ENCODE measurements around the gene OR1J1. TPM values are rescaled to one million over a fixed set of nuclear protein-coding genes. Genes with fewer than 3 reads are reported as not detected.

Gene OR1J1
- not detected for polyA plus RNA-seq

- Mint-ChIP-seq H3K9me3 (no peaks in the 10 kb centered on the region), H3K27ac (peak within 1 kb of the TSS in 1 of 6 donors; percentile 3), H3K4me3 (no peak within 1 kb of the TSS), H3K4me1 (no peaks in the 10 kb centered on the region), H3K36me3 (no peaks in the 10 kb centered on the region), H3K27me3 (ENCODE audit: low read depth in 3 of 3) (peaks cover 3 to 6% (median 4%) of the 10 kb centered on the region in 3 donors)
- DNase-seq = no peak
Observed at GRCh38 chr9:122477826-122478225, at the start of gene OR1J1. Gene OR1J1 (minus strand): TSS chr9:122477926. CDS start chr9:122477926, 0 bp downstream.

GRCh38 chr9:122527193-122527592 lies 49.5 kb upstream of the OR1J1 start, which contains the start of gene OR1N1:
Gene OR1N1 (minus strand): TSS chr9:122527293. CDS start chr9:122527293, 0 bp downstream.
- Mint-ChIP-seq H3K9me3 (no peaks in the 10 kb centered on the region), H3K36me3 (no peaks in the 10 kb centered on the region), H3K27me3 (ENCODE audit: low read depth in 3 of 3) (peaks cover 0 to 9% (median 2%) of the 10 kb centered on the region in 3 donors), H3K27ac (no peak within 1 kb of the TSS), H3K4me1 (no peaks in the 10 kb centered on the region), H3K4me3 (no peak within 1 kb of the TSS)
- no peak for DNase-seq

GRCh38 chr9:122526602-122527001 lies 48.9 kb upstream of the OR1J1 start:
- H3K9me3 Mint-ChIP-seq = no peaks in the 10 kb centered on the region
- no peak overlapping the region for H3K4me3 Mint-ChIP-seq
- DNase-seq = no peak
- no peak overlapping the region for H3K27ac Mint-ChIP-seq
- no peaks in the 10 kb centered on the region for H3K36me3 Mint-ChIP-seq
- H3K27me3 Mint-ChIP-seq (ENCODE audit: low read depth in 3 of 3) = peaks cover 0 to 9% (median 2%) of the 10 kb centered on the region in 3 donors
- H3K4me1 Mint-ChIP-seq = no peaks in the 10 kb centered on the region

DNA sequence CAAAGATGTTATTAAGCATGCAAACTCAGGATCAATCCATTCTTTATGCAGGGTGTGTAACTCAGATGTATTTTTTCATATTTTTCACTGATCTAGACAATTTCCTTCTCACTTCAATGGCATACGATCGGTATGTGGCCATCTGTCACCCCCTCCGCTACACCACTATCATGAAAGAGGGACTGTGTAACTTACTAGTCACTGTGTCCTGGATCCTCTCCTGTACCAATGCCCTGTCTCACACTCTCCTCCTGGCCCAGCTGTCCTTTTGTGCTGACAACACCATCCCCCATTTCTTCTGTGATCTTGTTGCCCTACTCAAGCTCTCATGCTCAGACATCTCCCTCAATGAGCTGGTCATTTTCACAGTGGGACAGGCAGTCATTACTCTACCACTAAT lies 41.6 kb upstream of the OR1J1 start:
- Mint-ChIP-seq H3K27ac (no peak overlapping the region), H3K36me3 (no peaks in the 10 kb centered on the region), H3K27me3 (ENCODE audit: low read depth in 3 of 3) (peaks cover 2 to 7% (median 2%) of the 10 kb centered on the region in 3 donors), H3K4me1 (no peaks in the 10 kb centered on the region), H3K4me3 (no peak overlapping the region), H3K9me3 (no peaks in the 10 kb centered on the region)
- DNase-seq = no peak

GRCh38 chr9:122518841-122519240 lies 41.1 kb upstream of the OR1J1 start, which contains the start of gene OR1J4:
Gene OR1J4 (plus strand): TSS chr9:122519141. CDS start chr9:122519141, 0 bp downstream.
- Mint-ChIP-seq H3K36me3 (no peaks in the 10 kb centered on the region), H3K9me3 (no peaks in the 10 kb centered on the region), H3K27ac (no peak within 1 kb of the TSS), H3K27me3 (ENCODE audit: low read depth in 3 of 3) (peaks cover 2 to 10% (median 2%) of the 10 kb centered on the region in 3 donors), H3K4me1 (no peaks in the 10 kb centered on the region), H3K4me3 (no peak within 1 kb of the TSS)
- no peak for DNase-seq

GRCh38 chr9:122518226-122518625 lies 40.5 kb upstream of the OR1J1 start:
- Mint-ChIP-seq H3K4me1 (no peaks in the 10 kb centered on the region), H3K27me3 (ENCODE audit: low read depth in 3 of 3) (peaks cover 2 to 10% (median 2%) of the 10 kb centered on the region in 3 donors)

GRCh38 chr9:122510502-122510901 lies 32.8 kb upstream of the OR1J1 start, which contains the start of gene OR1J2:
Gene OR1J2 (plus strand): TSS chr9:122510802. CDS start chr9:122510802, 0 bp downstream.
- H3K4me3 Mint-ChIP-seq = no peak within 1 kb of the TSS

More at GRCh38 chr9:122518226-122518625, 40.5 kb upstream of the OR1J1 start:
- DNase-seq = no peak
- Mint-ChIP-seq H3K9me3 (no peaks in the 10 kb centered on the region), H3K4me3 (no peak overlapping the region), H3K27ac (no peak overlapping the region), H3K36me3 (no peaks in the 10 kb centered on the region)

GRCh38 chr9:122506964-122507363 lies 29.2 kb upstream of the OR1J1 start:
- Mint-ChIP-seq H3K27me3 (ENCODE audit: low read depth in 3 of 3) (peaks cover 2 to 4% (median 3%) of the 10 kb centered on the region in 3 donors), H3K27ac (no peak overlapping the region), H3K9me3 (no peaks in the 10 kb centered on the region), H3K36me3 (no peaks in the 10 kb centered on the region), H3K4me3 (no peak overlapping the region), H3K4me1 (no peaks in the 10 kb centered on the region)
- no peak for DNase-seq

More at GRCh38 chr9:122510502-122510901, 32.8 kb upstream of the OR1J1 start, which contains the start of gene OR1J2:
- no peaks in the 10 kb centered on the region for H3K36me3 Mint-ChIP-seq
- no peak for DNase-seq
- H3K27ac Mint-ChIP-seq = peak within 1 kb of the TSS in 1 of 6 donors; percentile 69
- H3K27me3 Mint-ChIP-seq (ENCODE audit: low read depth in 3 of 3) = peaks cover 2 to 7% (median 4%) of the 10 kb centered on the region in 3 donors
- H3K9me3 Mint-ChIP-seq = no peaks in the 10 kb centered on the region
- H3K4me1 Mint-ChIP-seq = no peaks in the 10 kb centered on the region

- peak; percentile 6 to 24 (median 12) for DNase-seq
- no peak overlapping the region for H3K4me3 Mint-ChIP-seq
- no peaks in the 10 kb centered on the region for H3K36me3 Mint-ChIP-seq
- H3K27me3 Mint-ChIP-seq (ENCODE audit: low read depth in 3 of 3) = peaks cover 2 to 15% (median 4%) of the 10 kb centered on the region in 3 donors
- no peak overlapping the region for H3K27ac Mint-ChIP-seq
- no peaks in the 10 kb centered on the region for H3K4me1 Mint-ChIP-seq
- no peaks in the 10 kb centered on the region for H3K9me3 Mint-ChIP-seq
Observed at GRCh38 chr9:122498883-122499288, 21.2 kb upstream of the OR1J1 start.

DNA sequence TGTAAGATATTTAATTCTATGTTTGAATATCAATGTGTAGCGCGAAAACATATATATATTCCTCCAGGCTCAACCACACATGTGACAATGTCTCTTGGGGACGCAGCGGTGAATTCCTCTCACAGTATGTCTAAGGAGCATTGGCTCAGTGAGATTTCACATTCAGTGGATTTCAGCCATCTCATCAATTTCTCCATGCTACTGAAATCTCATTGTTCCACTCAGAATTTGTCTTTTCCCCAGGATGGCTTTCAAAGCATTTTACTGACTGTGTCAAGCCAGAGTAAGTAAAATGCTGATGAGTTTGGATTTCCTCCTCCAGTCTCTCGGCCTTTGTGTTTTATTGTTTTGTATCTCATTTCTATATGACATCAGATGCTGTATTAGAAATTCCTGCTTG lies 1.3 kb upstream of the OR1J1 start:
- H3K4me3 Mint-ChIP-seq = no peak overlapping the region
- DNase-seq = no peak
- no peak overlapping the region for H3K27ac Mint-ChIP-seq
- H3K36me3 Mint-ChIP-seq = no peaks in the 10 kb centered on the region
- no peaks in the 10 kb centered on the region for H3K4me1 Mint-ChIP-seq
- peaks cover 3 to 5% (median 3%) of the 10 kb centered on the region in 3 donors for H3K27me3 Mint-ChIP-seq (ENCODE audit: low read depth in 3 of 3)
- H3K9me3 Mint-ChIP-seq = no peaks in the 10 kb centered on the region

GRCh38 chr9:122477346-122477745 lies 380 bp downstream of the OR1J1 start:
- H3K36me3 Mint-ChIP-seq = no peaks in the 10 kb centered on the region
- no peak for DNase-seq
- no peaks in the 10 kb centered on the region for H3K9me3 Mint-ChIP-seq
- no peaks in the 10 kb centered on the region for H3K4me1 Mint-ChIP-seq
- H3K27me3 Mint-ChIP-seq (ENCODE audit: low read depth in 3 of 3) = peaks cover 3 to 6% (median 4%) of the 10 kb centered on the region in 3 donors
- no peak overlapping the region for H3K4me3 Mint-ChIP-seq
- no peak overlapping the region for H3K27ac Mint-ChIP-seq

- H3K36me3 Mint-ChIP-seq = no peaks in the 10 kb centered on the region
Observed at GRCh38 chr9:122475717-122476116, 2.0 kb downstream of the OR1J1 start.

DNA sequence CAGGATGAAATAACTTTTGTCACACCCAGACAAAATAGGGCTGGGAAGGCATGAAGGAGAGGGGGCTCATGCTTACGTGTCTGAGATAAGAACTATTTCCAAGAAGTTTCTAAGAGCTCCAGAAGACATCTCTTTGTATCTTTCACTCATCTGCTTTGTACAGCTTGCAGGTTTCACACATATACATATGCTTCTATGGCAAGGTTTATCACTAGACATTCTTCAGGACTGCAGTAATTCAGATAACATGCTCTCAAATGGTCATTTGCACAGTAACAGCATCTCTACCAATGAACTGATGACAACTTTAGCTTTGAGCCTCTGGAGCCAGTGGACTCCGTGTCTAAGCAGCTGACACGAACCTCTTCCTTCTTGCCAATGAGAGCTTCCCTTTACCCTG lies 3.2 kb downstream of the OR1J1 start:
- H3K27me3 Mint-ChIP-seq (ENCODE audit: low read depth in 3 of 3) = peaks cover 3 to 5% (median 4%) of the 10 kb centered on the region in 3 donors
- DNase-seq = no peak
- no peak overlapping the region for H3K4me3 Mint-ChIP-seq
- no peaks in the 10 kb centered on the region for H3K4me1 Mint-ChIP-seq
- H3K27ac Mint-ChIP-seq = no peak overlapping the region
- H3K9me3 Mint-ChIP-seq = no peaks in the 10 kb centered on the region
- no peaks in the 10 kb centered on the region for H3K36me3 Mint-ChIP-seq

More at GRCh38 chr9:122475717-122476116, 2.0 kb downstream of the OR1J1 start:
- no peak for DNase-seq
- Mint-ChIP-seq H3K4me1 (no peaks in the 10 kb centered on the region), H3K27ac (no peak overlapping the region), H3K27me3 (ENCODE audit: low read depth in 3 of 3) (peaks cover 3 to 4% (median 4%) of the 10 kb centered on the region in 3 donors), H3K9me3 (no peaks in the 10 kb centered on the region), H3K4me3 (no peak overlapping the region)

DNA sequence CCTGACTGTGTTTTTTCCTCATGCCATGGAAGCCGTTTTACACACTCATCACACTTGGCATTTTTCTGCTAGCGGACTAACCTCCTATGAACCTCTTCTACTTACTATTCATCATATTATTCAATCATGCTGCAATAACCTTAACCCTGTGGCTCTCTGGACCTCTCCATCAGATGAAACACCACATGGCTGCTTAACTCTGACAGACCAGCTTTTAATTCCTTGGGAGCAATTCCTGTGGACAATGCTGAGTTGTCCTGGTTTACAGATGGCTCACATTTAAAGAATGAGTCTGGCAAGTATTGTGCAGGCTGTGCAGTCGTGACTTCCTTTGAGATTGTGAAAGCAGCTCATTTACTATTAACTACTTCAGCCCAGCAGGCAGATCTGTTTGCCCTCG lies 9.0 kb downstream of the OR1J1 start:
- no peak overlapping the region for H3K4me3 Mint-ChIP-seq
- H3K27ac Mint-ChIP-seq = no peak overlapping the region
- H3K9me3 Mint-ChIP-seq = no peaks in the 10 kb centered on the region
- peaks cover 8 to 10% of the 10 kb centered on the region in 2 donors for H3K4me1 Mint-ChIP-seq
- H3K36me3 Mint-ChIP-seq = no peaks in the 10 kb centered on the region
- H3K27me3 Mint-ChIP-seq (ENCODE audit: low read depth in 3 of 3) = peaks cover 0 to 8% (median 7%) of the 10 kb centered on the region in 3 donors
- DNase-seq = no peak

GRCh38 chr9:122466456-122466855 lies 11.3 kb downstream of the OR1J1 start:
- peaks cover 10% of the 10 kb centered on the region in 2 donors for H3K4me1 Mint-ChIP-seq
- peaks cover 0 to 3% (median 0%) of the 10 kb centered on the region in 6 donors for H3K9me3 Mint-ChIP-seq
- H3K27ac Mint-ChIP-seq = no peak overlapping the region
- H3K27me3 Mint-ChIP-seq (ENCODE audit: low read depth in 3 of 3) = peaks cover 5 to 8% (median 7%) of the 10 kb centered on the region in 3 donors
- no peak for DNase-seq
- no peak overlapping the region for H3K4me3 Mint-ChIP-seq
- no peaks in the 10 kb centered on the region for H3K36me3 Mint-ChIP-seq
